Neural crest cell (in vitro differentiated cells): ENCODE measurements around the gene CPNE8. TPM values are rescaled to one million over a fixed set of nuclear protein-coding genes. Genes with fewer than 3 reads are reported as not detected.

ENCODE experiments used
- DNase-seq: peaks from one replicate; pipeline ENCODE4 v3.0.0; 2021; ENCODE audit warnings: low read depth, mixed read lengths, low spot score
- H3K27ac Mint-ChIP-seq: one replicate; pipeline ENCODE4 v1.8.0; 2021; ENCODE audit warnings: mild to moderate bottlenecking, mixed read lengths; ENCODE audit not compliant: unreplicated experiment
- H3K27me3 Mint-ChIP-seq: 2 replicates; pipeline ENCODE4 v1.8.0; 2021; ENCODE audit warnings: low read depth, mild to moderate bottlenecking, mixed read lengths
- H3K36me3 Mint-ChIP-seq: 2 replicates; pipeline ENCODE4 v1.8.0; 2021; ENCODE audit warnings: low read depth, mild to moderate bottlenecking, mixed read lengths
- H3K4me1 Mint-ChIP-seq: 2 replicates; pipeline ENCODE4 v1.8.0; 2021; ENCODE audit warnings: mixed read lengths
- H3K4me3 Mint-ChIP-seq: one replicate; pipeline ENCODE4 v1.8.0; 2021; ENCODE audit warnings: mild to moderate bottlenecking, mixed read lengths
- H3K9me3 Mint-ChIP-seq: 2 replicates; pipeline ENCODE4 v1.8.0; 2021; ENCODE audit warnings: mixed read lengths
- total RNA-seq: library from RNA; stranded (reverse); gene quantifications from 2 replicates; pipeline ENCODE4 v1.2.1, GENCODE V29; 2021
- TF ChIP-seq, protein P1 (sequence below): fragments of 200-600 bp; sonication (generic); conservative IDR thresholded peaks from 2 replicates; pipeline ENCODE4 v1.5.0; 2021; ENCODE audit warnings: antibody characterized with exemption, mild to moderate bottlenecking

The CPNE8 gene
- total RNA-seq, 1 donor from 2014 or later = 7.0 TPM

DNA sequence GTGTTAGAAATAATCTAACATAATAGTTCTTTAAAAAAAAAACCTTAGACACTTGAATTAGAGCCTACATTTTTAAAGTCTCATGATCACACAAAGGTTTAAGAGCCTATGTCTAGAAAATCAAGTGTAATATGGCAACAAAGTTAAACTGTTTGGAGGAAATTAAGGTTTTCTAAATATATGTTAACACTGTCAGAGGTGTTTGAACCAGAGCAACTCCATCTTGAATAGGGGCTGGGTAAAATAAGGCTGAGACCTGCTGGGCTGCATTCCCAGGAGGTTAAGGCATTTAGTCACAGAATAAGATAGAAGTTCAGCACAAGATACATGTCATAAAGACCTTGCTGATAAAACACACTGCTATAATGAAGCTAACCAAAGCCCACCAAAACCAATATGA lies 12.4 kb downstream of the CPNE8 start:
- H3K36me3 Mint-ChIP-seq = peaks cover 3% of the 10 kb centered on the region
- no peaks in the 10 kb centered on the region for H3K4me1 Mint-ChIP-seq
- no peak overlapping the region for H3K27ac Mint-ChIP-seq
- H3K9me3 Mint-ChIP-seq = peaks cover 9% of the 10 kb centered on the region
- no peak for DNase-seq
- TF ChIP-seq, protein P1, sequence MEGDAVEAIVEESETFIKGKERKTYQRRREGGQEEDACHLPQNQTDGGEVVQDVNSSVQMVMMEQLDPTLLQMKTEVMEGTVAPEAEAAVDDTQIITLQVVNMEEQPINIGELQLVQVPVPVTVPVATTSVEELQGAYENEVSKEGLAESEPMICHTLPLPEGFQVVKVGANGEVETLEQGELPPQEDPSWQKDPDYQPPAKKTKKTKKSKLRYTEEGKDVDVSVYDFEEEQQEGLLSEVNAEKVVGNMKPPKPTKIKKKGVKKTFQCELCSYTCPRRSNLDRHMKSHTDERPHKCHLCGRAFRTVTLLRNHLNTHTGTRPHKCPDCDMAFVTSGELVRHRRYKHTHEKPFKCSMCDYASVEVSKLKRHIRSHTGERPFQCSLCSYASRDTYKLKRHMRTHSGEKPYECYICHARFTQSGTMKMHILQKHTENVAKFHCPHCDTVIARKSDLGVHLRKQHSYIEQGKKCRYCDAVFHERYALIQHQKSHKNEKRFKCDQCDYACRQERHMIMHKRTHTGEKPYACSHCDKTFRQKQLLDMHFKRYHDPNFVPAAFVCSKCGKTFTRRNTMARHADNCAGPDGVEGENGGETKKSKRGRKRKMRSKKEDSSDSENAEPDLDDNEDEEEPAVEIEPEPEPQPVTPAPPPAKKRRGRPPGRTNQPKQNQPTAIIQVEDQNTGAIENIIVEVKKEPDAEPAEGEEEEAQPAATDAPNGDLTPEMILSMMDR = no peak
- no peaks in the 10 kb centered on the region for H3K27me3 Mint-ChIP-seq
- no peak overlapping the region for H3K4me3 Mint-ChIP-seq

DNA sequence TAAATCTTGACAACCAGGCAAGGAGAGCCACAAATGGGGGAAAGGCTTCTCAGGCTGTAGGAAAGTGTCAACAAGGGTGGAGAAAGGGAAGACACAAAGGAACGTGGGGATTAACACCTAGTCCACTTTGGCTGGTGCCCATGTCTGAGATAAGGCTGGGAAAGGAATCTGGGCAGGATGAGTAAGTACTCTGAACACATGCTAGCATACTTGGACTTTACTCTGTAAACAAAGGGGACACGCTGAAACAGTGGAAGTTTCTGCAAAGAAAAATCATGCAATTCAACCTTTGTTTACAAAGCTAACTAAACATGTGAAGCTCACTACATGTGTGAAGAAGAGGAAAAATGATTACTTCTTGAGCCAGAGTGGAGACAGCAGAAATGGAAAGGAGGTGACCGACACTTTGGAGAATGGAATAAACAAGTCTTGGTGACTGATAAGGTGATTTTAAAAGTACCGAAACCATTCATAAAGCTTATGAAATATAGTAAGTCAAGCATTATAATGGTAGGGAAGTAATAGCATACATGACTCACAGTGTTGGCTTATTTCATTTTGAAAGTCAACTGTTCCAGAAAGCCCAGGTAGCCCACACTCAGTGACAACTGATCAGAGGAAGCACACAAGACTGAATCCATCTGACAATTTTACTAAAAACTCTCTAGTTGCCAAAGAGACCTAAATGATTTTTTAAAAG lies 13.2 kb downstream of the CPNE8 start:
- H3K4me3 Mint-ChIP-seq = no peak overlapping the region
- TF ChIP-seq, protein P1 = no peak
- H3K9me3 Mint-ChIP-seq = peaks cover 9% of the 10 kb centered on the region
- DNase-seq = no peak
- peaks cover 3% of the 10 kb centered on the region for H3K36me3 Mint-ChIP-seq
- no peaks in the 10 kb centered on the region for H3K4me1 Mint-ChIP-seq
- H3K27me3 Mint-ChIP-seq = no peaks in the 10 kb centered on the region
- no peak overlapping the region for H3K27ac Mint-ChIP-seq

DNA sequence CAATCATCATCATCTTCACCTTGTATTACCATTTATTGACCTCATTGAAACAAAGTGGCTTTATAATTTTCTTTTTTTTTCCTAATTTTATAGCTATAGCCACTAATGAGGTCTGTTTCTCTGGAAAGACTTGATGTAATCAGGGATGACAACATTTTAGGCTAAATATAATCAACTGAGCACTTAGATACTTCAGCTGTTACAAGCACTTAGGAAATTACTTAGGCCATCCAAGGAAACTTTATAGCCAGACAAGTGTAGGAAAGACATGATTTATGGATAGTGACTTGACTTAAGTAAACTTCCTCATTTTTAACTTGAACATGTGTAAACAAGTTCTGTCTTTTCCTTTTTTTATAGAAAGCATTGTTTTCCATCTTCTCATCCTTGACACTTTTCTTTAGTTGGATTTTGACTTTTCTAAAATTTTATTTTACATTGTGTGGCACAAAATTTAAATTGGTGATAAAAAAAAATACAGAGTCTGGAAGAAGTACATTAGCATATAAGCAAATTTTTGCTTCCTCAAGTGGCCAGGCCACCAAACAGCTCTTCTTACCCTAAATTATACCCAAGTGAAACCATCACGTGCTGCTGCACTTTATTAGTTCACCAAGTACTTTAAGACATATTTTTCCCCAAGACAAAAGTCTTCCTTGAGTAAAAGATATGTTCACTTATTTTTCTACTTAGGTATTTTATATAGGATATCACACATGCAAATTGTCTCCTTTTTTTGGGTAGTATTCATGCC lies 15.1 kb downstream of the CPNE8 start:
- Mint-ChIP-seq H3K27me3 (no peaks in the 10 kb centered on the region), H3K27ac (no peak overlapping the region), H3K4me1 (no peaks in the 10 kb centered on the region), H3K9me3 (peaks cover 9% of the 10 kb centered on the region), H3K4me3 (no peak overlapping the region), H3K36me3 (peaks cover 3% of the 10 kb centered on the region)
- TF ChIP-seq, protein P1 = no peak
- no peak for DNase-seq

DNA sequence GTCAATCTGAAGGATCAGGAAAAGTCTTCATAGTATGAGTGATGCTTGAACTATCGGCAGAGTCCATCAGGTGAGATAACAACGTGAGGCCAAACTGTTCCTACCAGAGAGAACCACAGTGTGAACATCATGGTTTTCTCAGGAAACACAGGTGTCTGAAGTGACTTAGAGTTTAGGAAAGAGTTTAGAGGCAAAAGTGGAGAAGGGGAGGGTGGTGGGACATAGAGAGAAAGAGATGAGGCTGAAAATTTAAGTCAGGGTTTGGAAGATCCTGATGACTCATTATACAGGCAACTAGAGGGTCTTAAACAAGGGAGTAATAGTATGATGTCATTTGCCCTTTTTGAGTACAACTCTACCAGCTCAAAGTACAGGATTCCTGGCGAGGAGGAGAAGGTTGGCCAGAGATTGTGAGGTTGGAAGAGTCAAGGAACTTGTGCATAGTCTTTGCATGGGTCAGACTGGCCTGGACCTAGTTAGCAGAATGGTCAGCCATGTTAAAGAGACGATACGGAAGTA lies 16.0 kb downstream of the CPNE8 start:
- H3K9me3 Mint-ChIP-seq = peaks cover 9% of the 10 kb centered on the region
- peaks cover 3% of the 10 kb centered on the region for H3K36me3 Mint-ChIP-seq
- H3K27me3 Mint-ChIP-seq = no peaks in the 10 kb centered on the region
- H3K27ac Mint-ChIP-seq = no peak overlapping the region
- H3K4me1 Mint-ChIP-seq = no peaks in the 10 kb centered on the region
- TF ChIP-seq, protein P1 = no peak
- H3K4me3 Mint-ChIP-seq = no peak overlapping the region
- DNase-seq = no peak

DNA sequence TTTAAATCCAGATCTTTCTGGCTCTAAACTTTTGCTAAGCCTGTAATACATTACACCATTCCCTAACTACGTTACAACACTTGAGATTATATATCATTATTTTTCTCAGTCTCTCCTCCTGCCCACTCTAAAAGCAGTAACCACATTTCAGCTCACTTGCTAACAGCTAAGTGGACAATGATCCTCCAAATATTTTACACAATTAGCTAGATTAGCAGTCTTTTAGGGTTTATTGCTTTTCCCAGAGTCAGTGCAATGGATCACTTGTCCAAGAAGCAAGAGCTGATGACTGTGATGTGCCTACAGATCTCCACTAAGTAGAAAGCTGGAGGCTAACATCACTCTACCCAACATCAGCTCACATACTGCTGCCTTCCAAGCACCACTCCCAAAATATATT lies 17.6 kb downstream of the CPNE8 start:
- Mint-ChIP-seq H3K4me1 (no peaks in the 10 kb centered on the region), H3K9me3 (peaks cover 10% of the 10 kb centered on the region), H3K27me3 (no peaks in the 10 kb centered on the region), H3K36me3 (peaks cover 4% of the 10 kb centered on the region), H3K27ac (no peak overlapping the region), H3K4me3 (no peak overlapping the region)
- DNase-seq = no peak
- TF ChIP-seq, protein P1 = no peak
